Caco-2 (cell line): ENCODE results near the gene ELF2. TPM values are rescaled to one million over a fixed set of nuclear protein-coding genes. Genes with fewer than 3 reads are reported as not detected.

Source experiments
- BruUV-seq: library from RNA; stranded (reverse); fragments of 400-500 nt; replicated peaks from 2 replicates; lab custom pipeline; 2021; lab: Mats Ljungman, UMichigan
- CTCF ChIA-PET: fragments of 300-600 bp; sonication (Branson Sonifier 250); formaldehyde crosslinking; loops from one replicate; lab custom pipeline; 2022; ENCODE audit warnings: antibody characterized with exemption; lab: Charles Lee
- POLR2A ChIA-PET: fragments of 300-600 bp; sonication (Branson Sonifier 250); formaldehyde crosslinking; loops from one replicate; lab custom pipeline; 2022; ENCODE audit warnings: antibody characterized with exemption; lab: Charles Lee
- DNase-seq, 2 experiments: peaks; one replicate each; pipeline versions ENCODE4 v3.0.0 to v3.0.0-alpha.2; 2020 to 2022
- H3K27me3 ChIP-seq: replicated peaks from 2 replicates; pipeline ENCODE4 v1.6.0; 2011; ENCODE audit warnings: low read length; ENCODE audit not compliant: control insufficient read depth, insufficient read depth
- H3K36me3 ChIP-seq: 2 replicates; pipeline ENCODE4 v1.5.1; 2011; ENCODE audit warnings: low read length; ENCODE audit not compliant: control insufficient read depth, insufficient read depth
- H3K4me1 ChIP-seq: fragments of 250-450 bp; sonication (Bioruptor Pico); 2 replicates; pipeline ENCODE4 v1.5.1; 2020; ENCODE audit warnings: mild to moderate bottlenecking
- H3K4me3 ChIP-seq: 2 replicates; pipeline ENCODE4 v1.5.1; 2011; ENCODE audit warnings: low read depth, mild to moderate bottlenecking, control low read depth, low read length
- H3K9me3 ChIP-seq: fragments of 250-450 bp; sonication (Bioruptor Pico); 2 replicates; pipeline ENCODE4 v1.5.1; 2020; ENCODE audit warnings: mild to moderate bottlenecking, moderate library complexity
- H3K27ac Mint-ChIP-seq: one replicate; pipeline ENCODE4 v1.8.0; 2022; ENCODE audit warnings: mixed read lengths; ENCODE audit not compliant: unreplicated experiment
- H3K27me3 Mint-ChIP-seq: one replicate; pipeline ENCODE4 v1.8.0; 2022; ENCODE audit warnings: mixed read lengths; ENCODE audit not compliant: insufficient read depth, unreplicated experiment
- H3K36me3 Mint-ChIP-seq: one replicate; pipeline ENCODE4 v1.8.0; 2022; ENCODE audit warnings: mild to moderate bottlenecking, mixed read lengths; ENCODE audit not compliant: insufficient read depth, unreplicated experiment
- H3K4me1 Mint-ChIP-seq: one replicate; pipeline ENCODE4 v1.8.0; 2022; ENCODE audit warnings: low read depth, mixed read lengths; ENCODE audit not compliant: unreplicated experiment
- H3K4me3 Mint-ChIP-seq: one replicate; pipeline ENCODE4 v1.8.0; 2022; ENCODE audit warnings: mild to moderate bottlenecking, moderate library complexity, mixed read lengths; ENCODE audit not compliant: unreplicated experiment
- H3K9me3 Mint-ChIP-seq: one replicate; pipeline ENCODE4 v1.8.0; 2022; ENCODE audit warnings: mixed read lengths; ENCODE audit not compliant: unreplicated experiment
- intact Hi-C: fragments of 100-400 bp; cut with micrococcal nuclease; formaldehyde crosslinking; loops from one replicate; pipeline ENCODE4 v1.10.0; 2022; ENCODE audit not compliant: unreplicated experiment
- total RNA-seq: library from RNA; stranded (reverse); gene quantifications from 2 replicates; pipeline ENCODE4 v1.2.3, GENCODE V29; 2022
- TF ChIP-seq, protein P1 (sequence below), 2 experiments: fragments of 200-600 bp in 1 of 2; IDR thresholded peaks; 1 replicate in 1 of 2; 2 replicates in 1 of 2; pipeline versions ENCODE4 v1.5.1 to v1.8.0; 2011 to 2022; ENCODE audit warnings: antibody characterized with exemption in 1 of 2, control low read depth in 1 of 2, inconsistent platforms in 1 of 2, low read depth in 1 of 2, low read length in 1 of 2, mild to moderate bottlenecking in 1 of 2, moderate library complexity in 1 of 2; ENCODE audit not compliant: insufficient read depth in 1 of 2, severe bottlenecking in 1 of 2, unreplicated experiment in 1 of 2

Gene ELF2
- total RNA-seq, 1 experiment from 2014 or later, result 53.2 TPM

DNA sequence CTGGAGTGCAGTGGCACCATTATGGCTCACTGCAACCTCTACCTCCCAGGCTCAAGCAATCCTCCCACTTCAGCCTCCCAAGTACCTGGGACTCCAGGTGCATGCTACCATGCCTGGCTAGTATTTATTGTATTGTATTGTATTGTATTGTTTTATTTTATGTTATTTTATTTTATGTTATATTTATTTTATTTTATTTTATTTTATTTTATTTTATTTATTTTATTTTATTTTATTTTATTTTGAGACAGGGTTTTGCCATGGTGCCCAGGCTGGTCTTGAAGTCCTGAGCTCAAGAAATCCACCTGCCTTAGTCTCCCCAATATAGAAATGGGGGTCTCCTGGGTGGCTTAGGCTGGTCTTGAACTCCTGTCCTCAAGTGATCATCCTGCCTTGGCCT is 42.6 kb downstream of the ELF2 start:
- Mint-ChIP-seq H3K27ac (no peak overlapping the region), H3K4me1 (peaks cover 16% of the 10 kb centered on the region), H3K9me3 (no peaks in the 10 kb centered on the region), H3K27me3 (no peaks in the 10 kb centered on the region), H3K36me3 (peaks cover 26% of the 10 kb centered on the region), H3K4me3 (no peak overlapping the region)
- DNase-seq, result no peak
- no peaks in the 10 kb centered on the region for H3K36me3 ChIP-seq
- H3K9me3 ChIP-seq, result no peaks in the 10 kb centered on the region
- ChIA-PET CTCF (no interaction called here), POLR2A (no interaction called here)
- no TSS peak for BruUV-seq
- intact Hi-C loops, result no loop called here
- no peak overlapping the region for H3K4me3 ChIP-seq
- TF ChIP-seq, protein P1, sequence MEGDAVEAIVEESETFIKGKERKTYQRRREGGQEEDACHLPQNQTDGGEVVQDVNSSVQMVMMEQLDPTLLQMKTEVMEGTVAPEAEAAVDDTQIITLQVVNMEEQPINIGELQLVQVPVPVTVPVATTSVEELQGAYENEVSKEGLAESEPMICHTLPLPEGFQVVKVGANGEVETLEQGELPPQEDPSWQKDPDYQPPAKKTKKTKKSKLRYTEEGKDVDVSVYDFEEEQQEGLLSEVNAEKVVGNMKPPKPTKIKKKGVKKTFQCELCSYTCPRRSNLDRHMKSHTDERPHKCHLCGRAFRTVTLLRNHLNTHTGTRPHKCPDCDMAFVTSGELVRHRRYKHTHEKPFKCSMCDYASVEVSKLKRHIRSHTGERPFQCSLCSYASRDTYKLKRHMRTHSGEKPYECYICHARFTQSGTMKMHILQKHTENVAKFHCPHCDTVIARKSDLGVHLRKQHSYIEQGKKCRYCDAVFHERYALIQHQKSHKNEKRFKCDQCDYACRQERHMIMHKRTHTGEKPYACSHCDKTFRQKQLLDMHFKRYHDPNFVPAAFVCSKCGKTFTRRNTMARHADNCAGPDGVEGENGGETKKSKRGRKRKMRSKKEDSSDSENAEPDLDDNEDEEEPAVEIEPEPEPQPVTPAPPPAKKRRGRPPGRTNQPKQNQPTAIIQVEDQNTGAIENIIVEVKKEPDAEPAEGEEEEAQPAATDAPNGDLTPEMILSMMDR (IDR thresholded peaks at IDR 0.05; ENCODE audit: insufficient read depth in 1 of 2, low read depth in 1 of 2, low read length in 1 of 2, severe bottlenecking in 1 of 2, unreplicated experiment in 1 of 2), result no peak
- no peaks in the 10 kb centered on the region for H3K27me3 ChIP-seq
- peaks cover 22% of the 10 kb centered on the region for H3K4me1 ChIP-seq

DNA sequence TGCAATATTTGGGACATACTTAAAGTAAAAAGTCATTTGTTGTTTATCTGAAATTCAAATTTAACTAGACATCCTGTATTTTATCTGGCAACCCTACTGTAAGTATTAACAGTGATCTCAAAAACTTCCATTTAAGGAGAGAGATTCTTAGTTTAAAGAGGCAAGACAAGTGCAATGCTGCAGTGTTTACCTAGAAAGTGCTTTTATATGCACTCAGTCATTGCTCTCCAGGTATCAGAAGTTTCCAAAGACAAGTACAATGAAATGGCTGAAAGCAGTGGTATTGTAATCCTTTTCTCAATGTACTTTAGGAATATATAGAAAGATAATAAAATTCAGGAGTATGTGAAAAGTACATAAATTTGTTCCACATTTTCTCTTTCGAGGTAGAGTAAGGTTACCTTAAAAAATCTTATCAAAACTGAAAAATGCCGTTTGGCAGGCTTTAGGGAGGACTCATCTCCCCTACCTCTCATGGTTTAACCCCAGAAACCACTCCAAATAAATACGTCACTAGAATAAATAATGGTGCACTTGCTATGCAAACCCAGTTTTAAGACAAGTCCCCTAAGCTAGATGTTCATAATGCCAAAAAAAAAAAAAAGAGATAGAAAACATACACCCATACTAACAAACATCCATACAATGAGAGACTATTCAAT is 45.7 kb downstream of the ELF2 start:
- H3K27ac Mint-ChIP-seq, result no peak overlapping the region
- CTCF ChIA-PET, result interaction anchor here (1.0 kb wide), 1 partner anchor 23 kb away, joined by 4 read pairs; no protein-coding TSS in a partner anchor
- H3K9me3 ChIP-seq, result no peaks in the 10 kb centered on the region
- TF ChIP-seq, protein P1 (IDR thresholded peaks at IDR 0.05; ENCODE audit: insufficient read depth in 1 of 2, low read depth in 1 of 2, low read length in 1 of 2, severe bottlenecking in 1 of 2, unreplicated experiment in 1 of 2), result no peak
- no TSS peak for BruUV-seq
- POLR2A ChIA-PET, result no interaction called here
- H3K4me3 ChIP-seq, result no peak overlapping the region
- H3K36me3 ChIP-seq, result no peaks in the 10 kb centered on the region
- peaks cover 43% of the 10 kb centered on the region for H3K36me3 Mint-ChIP-seq
- H3K27me3 ChIP-seq, result no peaks in the 10 kb centered on the region
- H3K4me1 ChIP-seq, result peaks cover 34% of the 10 kb centered on the region
- no peaks in the 10 kb centered on the region for H3K27me3 Mint-ChIP-seq
- intact Hi-C loops, result no loop called here
- no peak overlapping the region for H3K4me3 Mint-ChIP-seq
- no peaks in the 10 kb centered on the region for H3K9me3 Mint-ChIP-seq
- DNase-seq, result no peak
- H3K4me1 Mint-ChIP-seq, result peaks cover 32% of the 10 kb centered on the region

- no peak overlapping the region for H3K4me3 ChIP-seq
- CTCF ChIA-PET, result interaction anchor here (1.0 kb wide), 1 partner anchor 47 kb away, joined by 3 read pairs; no protein-coding TSS in a partner anchor
- BruUV-seq, result no TSS peak
- H3K36me3 ChIP-seq, result no peaks in the 10 kb centered on the region
- no peak overlapping the region for H3K4me3 Mint-ChIP-seq
- peaks cover 47% of the 10 kb centered on the region for H3K36me3 Mint-ChIP-seq
- no peaks in the 10 kb centered on the region for H3K9me3 Mint-ChIP-seq
- POLR2A ChIA-PET, result no interaction called here
- TF ChIP-seq, protein P1 (IDR thresholded peaks at IDR 0.05; ENCODE audit: insufficient read depth in 1 of 2, low read depth in 1 of 2, low read length in 1 of 2, severe bottlenecking in 1 of 2, unreplicated experiment in 1 of 2), result no peak
- no peaks in the 10 kb centered on the region for H3K27me3 ChIP-seq
- DNase-seq, result no peak
- peaks cover 39% of the 10 kb centered on the region for H3K4me1 Mint-ChIP-seq
- no peaks in the 10 kb centered on the region for H3K27me3 Mint-ChIP-seq
- no peak overlapping the region for H3K27ac Mint-ChIP-seq
- H3K4me1 ChIP-seq, result peaks cover 34% of the 10 kb centered on the region
- intact Hi-C loops, result no loop called here
- H3K9me3 ChIP-seq, result no peaks in the 10 kb centered on the region
Observed at GRCh38 chr4:139129206-139129605, 47.8 kb downstream of the ELF2 start.
